GM19351 (cell line): ENCODE data around the gene CUL2.
"Not testable (repeated sequence)": the region's sequence is repeated elsewhere in the genome, so short reads cannot be mapped to it uniquely, and the experiment has no call there.

Source experiments
- ATAC-seq: cut with Tn5 transposase; IDR thresholded peaks from one replicate; pipeline ENCODE4 v1.9.1; 2021; ENCODE audit warnings: mild to moderate bottlenecking, moderate library complexity; ENCODE audit not compliant: unreplicated experiment

The CUL2 gene

GRCh38 chr10:35080261-35080660 lies 9.9 kb downstream of the CUL2 start:
- not testable (repeated sequence) for ATAC-seq

- no peak for ATAC-seq
Measured at GRCh38 chr10:35079763-35080162, 10.4 kb downstream of the CUL2 start.

- ATAC-seq = no peak
Measured at GRCh38 chr10:35079265-35079664, 10.9 kb downstream of the CUL2 start.

GRCh38 chr10:35075228-35075627 lies 14.9 kb downstream of the CUL2 start:
- ATAC-seq = no peak

- ATAC-seq = no peak
Measured at GRCh38 chr10:35074266-35074665, 15.9 kb downstream of the CUL2 start.

GRCh38 chr10:35070521-35070920 lies 19.6 kb downstream of the CUL2 start:
- ATAC-seq = no peak

GRCh38 chr10:35063837-35064454 lies 26.2 kb downstream of the CUL2 start:
- ATAC-seq = no peak

GRCh38 chr10:35059481-35059880 lies 30.7 kb downstream of the CUL2 start:
- ATAC-seq = no peak

- ATAC-seq = no peak
Measured at GRCh38 chr10:35058686-35059085, 31.5 kb downstream of the CUL2 start.

- ATAC-seq = no peak
Measured at GRCh38 chr10:35058134-35058533, 32.0 kb downstream of the CUL2 start.

GRCh38 chr10:35056686-35057085 lies 33.5 kb downstream of the CUL2 start:
- no peak for ATAC-seq

- no peak for ATAC-seq
Measured at GRCh38 chr10:35056133-35056532, 34.0 kb downstream of the CUL2 start.

GRCh38 chr10:35050568-35050967 lies 39.6 kb downstream of the CUL2 start:
- ATAC-seq = no peak

GRCh38 chr10:35046074-35046473 lies 44.1 kb downstream of the CUL2 start:
- no peak for ATAC-seq

- ATAC-seq = not testable (repeated sequence)
Measured at GRCh38 chr10:35045275-35045674, 44.9 kb downstream of the CUL2 start.

- ATAC-seq = no peak
Measured at GRCh38 chr10:35043796-35044344, 46.3 kb downstream of the CUL2 start.

GRCh38 chr10:35042783-35043182 lies 47.4 kb downstream of the CUL2 start:
- no peak for ATAC-seq

- no peak for ATAC-seq
Measured at GRCh38 chr10:35041502-35041879, 48.6 kb downstream of the CUL2 start.

- no peak for ATAC-seq
Measured at GRCh38 chr10:35040760-35041501, 49.2 kb downstream of the CUL2 start.

GRCh38 chr10:35037104-35037503 lies 53.0 kb downstream of the CUL2 start:
- no peak for ATAC-seq

- ATAC-seq = no peak
Measured at GRCh38 chr10:35035606-35036005, 54.5 kb downstream of the CUL2 start.

- ATAC-seq = no peak
Measured at GRCh38 chr10:35027567-35027966, 62.6 kb downstream of the CUL2 start.
